Lung (tissue), 12 donors: ENCODE data around the gene LTF. TPM values are rescaled to one million over a fixed set of nuclear protein-coding genes. Genes with fewer than 3 reads are reported as not detected.

Experiments
- ATAC-seq: fragments of 200-7000 bp; cut with Tn5 transposase; one replicate; pipeline ENCODE4 v1.9.1; 2020; ENCODE audit warnings: moderate number of reproducible peaks; ENCODE audit not compliant: insufficient read depth, low FRiP score
- DNase-seq, 3 donors: peaks; one replicate each; pipeline ENCODE4 v3.0.0-alpha.2; 2013 to 2017
- H3K27ac ChIP-seq, 2 donors: one replicate each; pipeline ENCODE4 v1.5.1; 2013; ENCODE audit warnings: mild to moderate bottlenecking in 2 of 2, moderate library complexity in 2 of 2, control low read depth in 1 of 2, inconsistent platforms in 1 of 2, low read depth in 1 of 2, low read length in 1 of 2
- H3K27me3 ChIP-seq, 3 donors: one replicate each; pipeline ENCODE4 v1.5.1; 2013; ENCODE audit warnings: low read length in 2 of 3; ENCODE audit not compliant: control insufficient read depth in 3 of 3, insufficient read depth in 3 of 3
- H3K36me3 ChIP-seq, 4 donors: one replicate each; pipeline ENCODE4 v1.5.1; 2013; ENCODE audit warnings: low read length in 4 of 4, mild to moderate bottlenecking in 1 of 4, moderate library complexity in 1 of 4; ENCODE audit not compliant: control insufficient read depth in 4 of 4, insufficient read depth in 4 of 4
- H3K4me1 ChIP-seq, 5 donors: one replicate each; pipeline ENCODE4 v1.5.1; 2013; ENCODE audit warnings: low read length in 5 of 5, mild to moderate bottlenecking in 2 of 5, moderate library complexity in 1 of 5; ENCODE audit not compliant: control insufficient read depth in 5 of 5, insufficient read depth in 5 of 5
- H3K4me3 ChIP-seq: one replicate; pipeline ENCODE4 v1.5.1; 2013; ENCODE audit warnings: mild to moderate bottlenecking, control low read depth, moderate library complexity
- H3K9ac ChIP-seq, 2 donors: one replicate each; pipeline ENCODE4 v1.5.1; 2013; ENCODE audit warnings: low read length in 2 of 2, control low read depth in 1 of 2; ENCODE audit not compliant: insufficient read depth in 1 of 2
- H3K9me3 ChIP-seq, 4 donors: one replicate each; pipeline ENCODE4 v1.5.1; 2013; ENCODE audit warnings: low read length in 3 of 4, mild to moderate bottlenecking in 1 of 4, moderate library complexity in 1 of 4; ENCODE audit not compliant: control insufficient read depth in 4 of 4, insufficient read depth in 3 of 4
- CTCF ChIP-seq: IDR thresholded peaks from 2 replicates; pipeline ENCODE4 v1.5.1; 2012; ENCODE audit warnings: mild to moderate bottlenecking; ENCODE audit errors: control extremely low read depth, extremely low read depth
- WGBS, 2 donors: extraction: QIAGEN DNeasy Blood & Tissue Kit; methylation state at CpG; one replicate each; pipeline ENCODE4 v1.1.7; 2013; 5-methylcytosine and 5-hydroxymethylcytosine counted together
- polyA plus RNA-seq, 2 donors: library from polyadenylated mRNA; stranded (reverse); fragments of 200-250 nt; gene quantifications; one replicate each; pipeline ENCODE4 v1.2.1, GENCODE V29; 2013
- total RNA-seq, 2 donors: library from RNA; depleted of rRNA in 1 of 2; stranded (reverse); fragments of >200 nt in 1 of 2; gene quantifications; one replicate each; pipeline ENCODE4 v1.2.1, GENCODE V29; 2014 to 2021
- donor health status: control.
- donor health status: control.
- donor health status: Bipolar disorder and iron deficiency.
- donor health status: healthy.
- donor health status: DM: yes; HTN: yes; CAD: no.

The LTF gene
- total and polyA plus RNA-seq, 4 donors: 12.9 to 188 (median 101) TPM

- Histone ChIP-seq H3K4me3 (no peak overlapping the region), H3K27ac (no peak overlapping the region), H3K4me1 (peaks cover 0 to 3% (median 0%) of the 10 kb centered on the region in 5 donors), H3K9ac (no peak overlapping the region), H3K27me3 (no peaks in the 10 kb centered on the region), H3K36me3 (no peaks in the 10 kb centered on the region), H3K9me3 (peaks cover 0 to 2% (median 0%) of the 10 kb centered on the region in 4 donors)
- no peak for TF ChIP-seq CTCF
- DNase-seq (no peak), ATAC-seq (no peak)
- 87 to 92% methylated on average over 5 of the region's 5 CpGs for WGBS, 2 donors
These were observed 40.1 kb upstream of the LTF start for GRCh38 chr3:46504789-46505188.

GRCh38 chr3:46503200-46503874, 38.6 kb upstream of the LTF start:
- peaks cover 0 to 2% (median 0%) of the 10 kb centered on the region in 4 donors for H3K9me3 ChIP-seq
- no peak overlapping the region for H3K9ac ChIP-seq
- peaks cover 0 to 3% (median 0%) of the 10 kb centered on the region in 5 donors for H3K4me1 ChIP-seq
- no peak for TF ChIP-seq CTCF
- DNase-seq (peak; percentile 19 to 50 (median 28)), ATAC-seq (no peak)
- 68% methylated on average over 7 of the region's 7 CpGs for WGBS, 2 donors
- no peaks in the 10 kb centered on the region for H3K36me3 ChIP-seq
- no peak overlapping the region for H3K4me3 ChIP-seq
- H3K27ac ChIP-seq: no peak overlapping the region
- no peaks in the 10 kb centered on the region for H3K27me3 ChIP-seq

- peaks cover 0 to 5% (median 0%) of the 10 kb centered on the region in 5 donors for H3K4me1 ChIP-seq
- H3K4me3 ChIP-seq: no peak overlapping the region
- H3K9me3 ChIP-seq: no peaks in the 10 kb centered on the region
- TF ChIP-seq CTCF: no peak
- WGBS, 2 donors: 85 to 87% methylated on average over 4 of the region's 4 CpGs
- H3K27ac ChIP-seq: no peak overlapping the region
- H3K9ac ChIP-seq: no peak overlapping the region
- DNase-seq: no peak
- no peaks in the 10 kb centered on the region for H3K36me3 ChIP-seq
- no peaks in the 10 kb centered on the region for H3K27me3 ChIP-seq
- ATAC-seq: no peak
These were observed 37.0 kb upstream of the LTF start for GRCh38 chr3:46501702-46502101.
